Right lobe of liver (tissue), 6 donors: ENCODE measurements around the gene IL17C. TPM values are rescaled to one million over a fixed set of nuclear protein-coding genes. Genes with fewer than 3 reads are reported as not detected.

ENCODE experiments used
- ATAC-seq, 4 donors: fragments of 200-7000 bp; cut with Tn5 transposase; one replicate each; pipeline ENCODE4 v1.9.1; 2020; ENCODE audit warnings: mild to moderate bottlenecking in 4 of 4, moderate library complexity in 4 of 4
- DNase-seq, 3 donors: peaks; one replicate each; pipeline ENCODE4 v3.0.0-alpha.2; 2020
- H3K27ac ChIP-seq, 3 donors: fragments of 200-600 bp; one replicate each; pipeline ENCODE4 v1.8.0; 2022
- H3K27me3 ChIP-seq, 2 donors: fragments of 200-600 bp; one replicate each; pipeline ENCODE4 v1.8.0; 2022
- H3K36me3 ChIP-seq, 4 donors: fragments of 200-600 bp; sonication (generic) in 1 of 4; one replicate each; pipeline versions ENCODE4 v1.5.1 to v1.8.0; 2017 to 2022; ENCODE audit warnings: control low read depth in 1 of 4
- H3K4me1 ChIP-seq, 4 donors: fragments of 200-600 bp; sonication (generic) in 1 of 4; one replicate each; pipeline versions ENCODE4 v1.5.1 to v1.8.0; 2017 to 2022; ENCODE audit warnings: control low read depth in 1 of 4
- H3K4me3 ChIP-seq, 3 donors: fragments of 200-600 bp; one replicate each; pipeline ENCODE4 v1.8.0; 2022
- H3K9me3 ChIP-seq, 4 donors: fragments of 200-600 bp; sonication (generic) in 1 of 4; one replicate each; pipeline versions ENCODE4 v1.5.1 to v1.8.0; 2017 to 2022; ENCODE audit warnings: control low read depth in 1 of 4
- POLR2A ChIP-seq: fragments of 450-650 bp; IDR thresholded peaks from one replicate; pipeline ENCODE4 v1.6.1; 2017; ENCODE audit warnings: antibody characterized with exemption, mild to moderate bottlenecking
- WGBS: methylation state at CpG from one replicate; pipeline ENCODE4 v1.1.6; 2018; ENCODE audit warnings: low coverage, low lambda C conversion rate; ENCODE audit not compliant: insufficient coverage; ENCODE audit errors: missing lambda C conversion rate; 5-methylcytosine and 5-hydroxymethylcytosine counted together
- intact Hi-C, 2 donors: fragments of 100-400 bp; cut with DNase I; formaldehyde crosslinking; loops; one replicate each; pipeline versions ENCODE4 v1.11.2 to v1.14.1; 2022
- total RNA-seq, 6 experiments: library from RNA; depleted of rRNA in 2 of 6; stranded (reverse); fragments of >200 nt in 2 of 6; fragmentation: NEBNext Ultra II Directional in 3 of 6; extraction: Animal tissue kit (Norgen Biotek cat#: 25700) in 3 of 6; gene quantifications; one replicate each; pipeline versions ENCODE4 v1.1.0 to v1.2.4, GENCODE V29; 2016 to 2023
- TF ChIP-seq, protein P1 (sequence below), 4 donors: fragments of 200-600 bp in 3 of 4; fragments of 450-650 bp in 1 of 4; IDR thresholded peaks; one replicate each; pipeline versions ENCODE4 v1.5.1 to v1.8.0; 2016 to 2022; ENCODE audit warnings: antibody characterized with exemption in 4 of 4, mild to moderate bottlenecking in 2 of 4
- donor health status: DM: no; HTN: yes; CAD: no.
- donor health status: DM: no; HTN: no; CAD: no.
- donor health status: DM: no; HTN: no; CAD: no.
- donor health status: DM: no; HTN: yes; CAD: no.
- donor health status: DM: no; HTN: yes; CAD: no.

IL17C gene
- total RNA-seq, 6 experiments from 2014 or later: not detected

GRCh38 chr16:88656291-88656980 is 18.1 kb downstream of the IL17C start:
- peaks cover 0 to 6% (median 0%) of the 10 kb centered on the region in 4 donors for H3K4me1 ChIP-seq
- TF ChIP-seq, protein P1, sequence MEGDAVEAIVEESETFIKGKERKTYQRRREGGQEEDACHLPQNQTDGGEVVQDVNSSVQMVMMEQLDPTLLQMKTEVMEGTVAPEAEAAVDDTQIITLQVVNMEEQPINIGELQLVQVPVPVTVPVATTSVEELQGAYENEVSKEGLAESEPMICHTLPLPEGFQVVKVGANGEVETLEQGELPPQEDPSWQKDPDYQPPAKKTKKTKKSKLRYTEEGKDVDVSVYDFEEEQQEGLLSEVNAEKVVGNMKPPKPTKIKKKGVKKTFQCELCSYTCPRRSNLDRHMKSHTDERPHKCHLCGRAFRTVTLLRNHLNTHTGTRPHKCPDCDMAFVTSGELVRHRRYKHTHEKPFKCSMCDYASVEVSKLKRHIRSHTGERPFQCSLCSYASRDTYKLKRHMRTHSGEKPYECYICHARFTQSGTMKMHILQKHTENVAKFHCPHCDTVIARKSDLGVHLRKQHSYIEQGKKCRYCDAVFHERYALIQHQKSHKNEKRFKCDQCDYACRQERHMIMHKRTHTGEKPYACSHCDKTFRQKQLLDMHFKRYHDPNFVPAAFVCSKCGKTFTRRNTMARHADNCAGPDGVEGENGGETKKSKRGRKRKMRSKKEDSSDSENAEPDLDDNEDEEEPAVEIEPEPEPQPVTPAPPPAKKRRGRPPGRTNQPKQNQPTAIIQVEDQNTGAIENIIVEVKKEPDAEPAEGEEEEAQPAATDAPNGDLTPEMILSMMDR (IDR thresholded peaks at IDR 0.05): no peak
- TF ChIP-seq POLR2A: no peak
- no peak overlapping the region for H3K27ac ChIP-seq
- DNase-seq: no peak
- no peaks in the 10 kb centered on the region for H3K27me3 ChIP-seq
- H3K9me3 ChIP-seq: no peaks in the 10 kb centered on the region
- peaks cover 0 to 36% (median 0%) of the 10 kb centered on the region in 4 donors for H3K36me3 ChIP-seq
- no peak overlapping the region for H3K4me3 ChIP-seq
- intact Hi-C loops: no loop called here
- ATAC-seq: no peak
- WGBS: 71% methylated on average over 4 of the region's 25 CpGs

GRCh38 chr16:88657371-88657770 is 19.0 kb downstream of the IL17C start:
- Histone ChIP-seq H3K36me3 (peaks cover 0 to 36% (median 0%) of the 10 kb centered on the region in 4 donors), H3K27ac (no peak overlapping the region), H3K4me1 (peaks cover 0 to 8% (median 0%) of the 10 kb centered on the region in 4 donors), H3K4me3 (no peak overlapping the region), H3K27me3 (no peaks in the 10 kb centered on the region), H3K9me3 (no peaks in the 10 kb centered on the region)
- no CpG with 5 or more reads among the region's 19 CpGs for WGBS
- intact Hi-C loops: no loop called here
- ATAC-seq: no peak
- DNase-seq: no peak
- TF ChIP-seq POLR2A: no peak
- TF ChIP-seq, protein P1 (IDR thresholded peaks at IDR 0.05): no peak

DNA sequence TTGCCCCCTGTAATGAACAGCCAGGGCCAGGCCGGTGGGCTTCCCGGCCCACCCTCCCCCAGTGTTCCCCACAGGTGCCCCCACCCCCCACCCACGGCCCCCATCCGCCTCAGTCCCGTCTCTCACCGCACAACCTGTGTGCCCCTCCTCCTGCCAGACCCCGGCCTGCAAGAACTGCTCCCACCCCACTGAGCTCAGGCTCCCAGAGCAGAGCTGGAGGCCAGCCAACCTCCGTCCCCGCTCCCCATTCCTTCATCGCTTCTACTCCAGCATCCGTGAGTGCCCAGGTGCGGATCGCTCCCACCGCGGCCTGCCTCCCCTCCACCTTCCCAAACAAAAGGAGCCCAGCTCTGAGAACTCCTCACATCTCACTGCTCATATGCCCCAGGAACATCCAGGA is 20.3 kb downstream of the IL17C start:
- H3K9me3 ChIP-seq: no peaks in the 10 kb centered on the region
- whole genome bisulfite sequencing: 93% methylated on average over 10 of the region's 15 CpGs
- peaks cover 0 to 8% (median 0%) of the 10 kb centered on the region in 4 donors for H3K4me1 ChIP-seq
- no peak for ATAC-seq
- H3K27me3 ChIP-seq: no peaks in the 10 kb centered on the region
- H3K27ac ChIP-seq: no peak overlapping the region
- TF ChIP-seq, protein P1 (IDR thresholded peaks at IDR 0.05): no peak
- no peak for TF ChIP-seq POLR2A
- H3K4me3 ChIP-seq: no peak overlapping the region
- DNase-seq: no peak
- H3K36me3 ChIP-seq: peaks cover 0 to 27% (median 0%) of the 10 kb centered on the region in 4 donors
- intact Hi-C loops: no loop called here

DNA sequence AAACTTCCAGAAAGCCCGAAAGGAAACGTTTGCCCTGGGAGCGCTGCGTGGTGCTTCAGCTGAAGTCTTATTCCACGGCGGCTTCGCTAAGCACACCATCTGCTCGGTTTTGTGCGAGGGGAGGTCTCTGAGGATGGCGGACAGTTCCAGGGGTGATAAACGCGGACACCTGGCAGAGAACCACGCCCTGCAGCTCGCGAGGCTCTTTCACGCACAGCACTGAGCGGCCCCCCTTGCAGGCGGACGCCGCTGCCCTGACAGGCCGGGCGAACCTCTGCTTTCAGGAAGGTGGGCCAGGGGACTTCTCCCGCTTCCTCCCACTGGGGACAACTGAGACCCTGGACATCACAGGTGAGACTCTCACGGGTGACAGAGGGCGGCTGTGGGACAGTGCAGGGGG is 20.8 kb downstream of the IL17C start:
- ATAC-seq (no peak), DNase-seq (no peak)
- no peak overlapping the region for H3K4me3 ChIP-seq
- H3K27me3 ChIP-seq: no peaks in the 10 kb centered on the region
- intact Hi-C loops: no loop called here
- TF ChIP-seq, protein P1 (IDR thresholded peaks at IDR 0.05): no peak
- TF ChIP-seq POLR2A: no peak
- no peaks in the 10 kb centered on the region for H3K9me3 ChIP-seq
- H3K36me3 ChIP-seq: peaks cover 0 to 27% (median 0%) of the 10 kb centered on the region in 4 donors
- 40% methylated on average over 2 of the region's 25 CpGs for WGBS
- H3K4me1 ChIP-seq: peaks cover 0 to 12% (median 2%) of the 10 kb centered on the region in 4 donors
- no peak overlapping the region for H3K27ac ChIP-seq
